HG03439 (cell line): ENCODE measurements around the gene CROCC2.

Source experiments
- ATAC-seq: cut with Tn5 transposase; IDR thresholded peaks from one replicate; pipeline ENCODE4 v1.9.1; 2021; ENCODE audit warnings: mild to moderate bottlenecking, moderate library complexity; ENCODE audit not compliant: unreplicated experiment

Gene CROCC2

GRCh38 chr2:240954436-240955305 is 48.5 kb downstream of the CROCC2 start:
- ATAC-seq, result no peak

GRCh38 chr2:240955306-240956170 is 49.4 kb downstream of the CROCC2 start:
- no peak for ATAC-seq

- ATAC-seq, result no peak
Measured at GRCh38 chr2:240956171-240956934, 50.2 kb downstream of the CROCC2 start.

GRCh38 chr2:240956935-240957655 is 51.0 kb downstream of the CROCC2 start:
- ATAC-seq, result no peak

GRCh38 chr2:240957656-240958365 is 51.7 kb downstream of the CROCC2 start:
- no peak for ATAC-seq

- no peak for ATAC-seq
Measured at GRCh38 chr2:240958366-240959213, 52.5 kb downstream of the CROCC2 start.

GRCh38 chr2:240959214-240959940 is 53.2 kb downstream of the CROCC2 start:
- no peak for ATAC-seq

- no peak for ATAC-seq
Measured at GRCh38 chr2:240959941-240960308, 53.8 kb downstream of the CROCC2 start.

GRCh38 chr2:240960309-240960970 is 54.3 kb downstream of the CROCC2 start:
- ATAC-seq, result no peak

GRCh38 chr2:240960971-240961876 is 55.1 kb downstream of the CROCC2 start:
- no peak for ATAC-seq

GRCh38 chr2:240961910-240962299 is 55.8 kb downstream of the CROCC2 start:
- no peak for ATAC-seq

- ATAC-seq, result no peak
Measured at GRCh38 chr2:240962300-240963064, 56.3 kb downstream of the CROCC2 start.

GRCh38 chr2:240963065-240963867 is 57.1 kb downstream of the CROCC2 start:
- ATAC-seq, result no peak

- no peak for ATAC-seq
Measured at GRCh38 chr2:240963868-240964703, 58.0 kb downstream of the CROCC2 start.
